HG02798 (cell line): Measurements from ENCODE around the gene PAPPA2.
"Not testable (repeated sequence)": the region's sequence is repeated elsewhere in the genome, so short reads cannot be mapped to it uniquely, and the experiment has no call there.

ENCODE experiments used
- ATAC-seq: cut with Tn5 transposase; IDR thresholded peaks from one replicate; pipeline ENCODE4 v1.9.1; 2021; ENCODE audit warnings: mild to moderate bottlenecking; ENCODE audit not compliant: unreplicated experiment, poor library complexity

Gene PAPPA2

DNA sequence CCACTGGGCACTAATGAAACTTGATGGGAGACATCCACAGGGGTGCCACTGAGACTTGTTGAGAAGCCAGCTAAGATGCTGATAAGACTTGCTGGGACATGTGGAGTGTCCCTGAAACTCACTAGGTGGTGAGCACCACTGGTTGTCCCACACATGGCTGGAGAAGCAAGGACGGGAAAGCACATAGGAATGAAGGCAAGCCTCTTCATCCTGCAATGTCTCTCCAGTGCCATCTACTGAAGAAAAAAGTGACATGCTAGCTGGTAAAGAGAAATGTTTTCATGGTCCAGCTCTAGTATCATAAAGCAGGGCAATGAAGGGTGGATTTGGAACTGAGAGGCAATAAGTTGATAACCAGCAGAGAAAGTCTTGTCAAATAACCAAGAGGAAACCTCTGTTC lies 283.0 kb downstream of the PAPPA2 start:
- no peak for ATAC-seq

DNA sequence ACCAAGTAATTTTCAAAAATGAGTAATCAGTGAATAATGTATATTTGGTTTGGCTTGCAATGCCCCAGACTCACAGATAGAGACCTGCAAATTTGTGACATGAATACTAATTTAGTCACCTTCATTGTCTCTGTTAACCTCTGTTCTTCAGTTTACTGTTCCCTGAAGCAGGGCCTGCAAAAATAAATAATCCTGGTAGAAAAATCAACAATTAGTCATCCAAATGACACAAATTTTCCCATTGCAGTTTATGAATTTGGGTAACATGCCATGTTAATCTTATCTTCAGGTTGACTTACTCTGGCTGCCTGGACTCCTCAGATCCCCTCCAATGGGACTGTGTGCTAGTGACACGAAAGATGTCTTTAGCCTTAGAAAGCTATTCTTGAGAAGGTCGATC lies 289.5 kb downstream of the PAPPA2 start:
- no peak for ATAC-seq

DNA sequence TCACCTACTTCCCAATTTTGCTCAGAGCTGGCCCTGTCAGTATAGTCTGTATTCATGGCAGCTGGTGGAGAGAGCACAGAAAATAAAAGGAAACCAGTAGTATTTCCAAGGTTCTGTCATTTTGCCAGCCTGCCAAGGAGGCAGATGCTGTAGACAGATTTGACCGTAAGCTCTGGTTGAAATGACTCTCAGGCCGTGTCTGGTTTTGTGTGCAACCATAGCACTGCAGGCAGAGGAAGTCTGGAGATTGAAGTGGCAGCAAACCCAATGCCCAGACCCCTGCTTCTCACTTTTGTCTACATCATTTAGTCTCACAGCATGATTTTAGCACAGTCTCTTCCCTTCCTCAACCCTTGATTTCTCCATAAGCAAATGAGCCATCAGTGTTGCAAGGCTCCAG lies 291.7 kb downstream of the PAPPA2 start:
- ATAC-seq = no peak

DNA sequence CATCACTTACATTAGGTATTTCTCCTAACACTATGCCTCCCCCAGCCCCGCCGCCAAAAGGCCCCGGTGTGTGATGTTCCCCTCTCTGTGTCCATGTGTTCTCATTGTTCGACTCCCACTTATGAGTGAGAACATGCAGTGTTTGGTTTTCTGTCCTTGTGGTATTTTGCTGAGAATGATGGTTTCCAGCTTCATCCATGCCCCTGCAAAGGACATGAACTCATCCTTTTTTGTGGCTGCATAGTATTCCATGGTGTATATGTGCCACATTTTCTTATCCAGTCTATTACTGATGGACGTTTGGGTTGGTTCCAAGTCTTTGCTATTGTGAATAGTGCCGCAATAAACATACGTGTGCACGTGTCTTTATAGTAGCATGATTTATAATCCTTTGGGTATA lies 293.8 kb downstream of the PAPPA2 start:
- not testable (repeated sequence) for ATAC-seq

DNA sequence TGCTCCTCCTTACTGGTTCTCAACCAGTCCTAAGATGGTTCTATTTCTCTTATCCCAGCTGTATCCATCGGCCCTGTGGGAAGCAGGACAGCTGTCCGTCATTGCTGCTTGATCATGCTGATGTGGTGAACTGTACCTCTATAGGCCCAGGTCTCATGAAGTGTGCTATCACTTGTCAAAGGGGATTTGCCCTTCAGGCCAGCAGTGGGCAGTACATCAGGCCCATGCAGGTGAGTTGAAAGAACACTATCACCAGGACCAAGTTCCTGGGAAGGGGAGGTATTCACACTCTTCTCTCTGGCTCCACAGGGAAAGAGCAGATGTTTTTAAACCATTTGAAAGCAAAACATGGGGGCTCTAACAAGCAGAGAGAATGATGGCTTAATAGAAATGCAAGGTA lies 302.6 kb downstream of the PAPPA2 start:
- no peak for ATAC-seq

DNA sequence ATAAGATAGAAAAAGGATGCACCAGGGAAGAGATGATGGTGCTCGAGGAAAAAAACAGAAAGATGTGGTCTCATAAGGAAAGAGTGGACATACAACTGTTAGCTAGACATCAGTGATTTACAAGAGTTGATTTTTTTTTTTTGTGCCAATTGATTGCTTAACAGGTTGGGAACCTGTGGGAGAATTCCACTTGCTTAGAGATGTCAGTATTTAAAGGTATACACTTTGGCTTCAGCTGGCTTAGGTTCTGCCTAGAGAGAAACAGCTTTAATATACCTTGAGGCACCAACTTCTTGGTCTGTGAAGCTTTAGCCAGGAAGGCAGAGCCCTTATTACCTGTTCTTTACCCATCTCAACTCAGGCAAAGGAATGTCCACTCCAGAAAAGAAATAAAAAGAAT lies 303.8 kb downstream of the PAPPA2 start:
- ATAC-seq = no peak

DNA sequence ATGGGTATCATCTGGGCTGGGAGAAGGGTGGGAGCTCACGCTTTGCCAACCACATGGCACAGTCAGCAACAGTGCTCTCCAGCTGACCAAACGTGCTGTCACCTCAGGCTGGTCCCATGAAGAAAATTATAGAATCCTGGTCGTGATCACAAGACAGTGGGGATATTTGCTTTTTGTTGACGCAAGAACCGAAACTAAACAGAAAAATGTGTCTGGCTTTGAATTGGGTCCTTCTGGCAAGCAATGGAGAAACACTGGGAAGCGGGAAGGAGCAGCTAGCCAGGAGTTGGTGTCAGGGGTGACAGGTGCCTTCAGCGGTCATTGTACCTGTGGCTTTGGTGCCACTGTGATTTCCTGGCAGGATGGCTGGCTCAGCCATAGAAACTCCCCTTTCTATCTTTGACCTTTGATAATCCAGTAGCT lies 304.8 kb downstream of the PAPPA2 start:
- ATAC-seq = no peak

DNA sequence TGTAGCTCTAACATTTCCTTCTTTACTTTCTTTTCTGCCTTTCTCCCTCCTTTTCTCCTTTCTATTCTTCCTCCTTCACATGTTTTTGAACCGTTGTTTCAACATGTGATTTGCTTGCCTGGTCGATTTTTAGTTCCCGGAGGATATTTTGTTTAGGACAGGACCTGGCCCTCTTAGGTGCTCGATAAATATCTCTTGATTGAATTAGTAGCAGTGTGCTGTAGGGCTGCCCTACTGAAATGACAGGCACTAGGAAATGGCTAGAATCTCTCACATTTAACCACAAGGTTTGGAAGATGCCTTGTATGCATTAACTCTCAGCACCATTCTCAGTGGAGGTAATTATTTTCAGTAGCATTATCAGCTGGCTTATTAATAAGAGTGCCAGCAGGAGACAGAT lies 305.6 kb downstream of the PAPPA2 start:
- no peak for ATAC-seq

DNA sequence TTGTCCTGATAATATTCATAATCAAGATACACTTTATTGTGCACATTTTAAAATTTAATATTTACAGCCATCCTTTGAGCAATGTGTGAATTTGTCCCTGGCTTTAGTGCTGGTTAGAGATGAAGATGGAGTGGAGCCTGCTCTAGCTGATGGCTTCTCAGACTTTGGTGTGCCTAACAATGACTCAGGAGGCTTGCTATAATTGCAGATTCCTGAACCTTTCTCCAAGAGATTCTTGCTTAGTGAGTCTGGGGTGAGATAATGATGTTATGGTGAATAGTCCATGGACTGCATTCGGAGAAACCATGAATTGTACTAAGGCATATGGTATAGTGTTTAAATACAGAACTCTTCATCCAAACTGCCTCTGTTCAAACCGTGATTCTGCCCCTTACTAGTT lies 307.1 kb downstream of the PAPPA2 start:
- no peak for ATAC-seq

DNA sequence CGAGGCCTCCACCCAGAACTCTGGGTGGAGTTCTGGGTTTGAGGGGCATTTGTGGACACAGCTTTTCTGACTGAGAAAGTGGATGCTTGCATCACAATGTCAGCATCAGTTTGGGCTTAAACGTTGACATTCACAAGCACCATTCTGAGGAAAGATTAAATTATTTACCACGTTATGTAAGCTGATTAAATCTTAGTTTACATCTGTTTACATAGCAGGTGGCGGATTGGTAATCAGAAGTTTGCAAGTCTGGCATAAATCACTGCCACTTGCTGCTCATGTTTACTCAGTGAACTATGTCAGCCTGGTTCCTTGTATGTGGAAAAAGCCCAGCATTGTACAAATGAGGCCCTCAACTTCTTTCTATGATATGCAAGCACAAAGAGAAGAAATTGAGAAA lies 310.1 kb downstream of the PAPPA2 start:
- ATAC-seq = no peak

DNA sequence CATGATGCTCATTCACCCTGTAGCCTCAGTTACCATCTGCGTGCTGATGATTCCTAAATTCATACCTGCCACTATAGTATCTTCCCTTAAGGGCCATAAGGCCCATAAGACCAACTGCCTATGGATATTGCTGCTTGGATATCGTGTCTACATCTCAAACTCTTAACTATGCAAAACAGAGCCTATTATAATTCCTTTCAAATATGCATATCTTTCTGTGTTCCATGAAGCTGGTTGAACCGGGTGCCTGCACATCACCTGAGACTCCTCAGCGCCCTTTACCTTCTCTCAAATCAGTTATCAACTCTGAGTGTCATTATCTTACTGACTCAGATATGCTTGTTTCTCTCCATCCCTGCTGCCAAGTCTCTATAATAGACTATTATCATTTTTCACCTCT lies 311.2 kb downstream of the PAPPA2 start:
- ATAC-seq = no peak

DNA sequence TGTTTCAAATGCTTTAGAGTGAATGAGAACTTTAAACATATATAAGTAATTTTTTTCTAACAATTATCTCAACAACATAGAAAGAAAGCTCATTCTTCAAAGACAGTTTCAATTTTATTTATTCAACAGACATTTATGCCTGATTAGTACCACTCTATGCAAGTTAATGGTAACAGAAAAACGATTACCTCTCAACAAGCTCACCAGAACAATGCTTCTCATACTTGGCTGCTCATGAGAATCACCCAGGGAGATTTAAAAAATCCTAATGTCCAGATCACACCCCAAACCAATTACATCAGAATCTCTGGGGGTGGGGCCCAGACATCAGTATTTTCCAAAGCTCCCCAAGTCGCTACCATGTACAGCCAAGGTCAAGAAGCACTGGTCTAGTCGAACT lies 312.4 kb downstream of the PAPPA2 start:
- no peak for ATAC-seq

DNA sequence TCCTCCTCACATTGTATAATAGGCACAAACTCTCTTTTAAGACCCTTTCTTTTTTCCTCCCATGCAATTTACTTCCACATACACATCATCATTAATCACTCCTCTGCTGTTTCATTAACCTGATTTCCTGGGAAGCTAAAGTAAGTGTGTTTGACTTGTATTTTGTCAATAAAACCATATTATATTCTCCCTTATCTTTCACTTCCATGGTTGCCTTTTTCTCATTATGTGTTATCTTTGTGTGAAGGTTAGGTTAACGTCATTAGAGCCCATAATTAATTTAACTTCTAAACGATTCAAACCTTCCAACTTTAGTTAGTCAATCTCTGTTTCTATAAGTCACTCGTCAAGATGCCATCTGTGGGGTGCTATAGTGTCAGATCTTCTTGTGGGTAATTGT lies 313.0 kb downstream of the PAPPA2 start:
- ATAC-seq = no peak

DNA sequence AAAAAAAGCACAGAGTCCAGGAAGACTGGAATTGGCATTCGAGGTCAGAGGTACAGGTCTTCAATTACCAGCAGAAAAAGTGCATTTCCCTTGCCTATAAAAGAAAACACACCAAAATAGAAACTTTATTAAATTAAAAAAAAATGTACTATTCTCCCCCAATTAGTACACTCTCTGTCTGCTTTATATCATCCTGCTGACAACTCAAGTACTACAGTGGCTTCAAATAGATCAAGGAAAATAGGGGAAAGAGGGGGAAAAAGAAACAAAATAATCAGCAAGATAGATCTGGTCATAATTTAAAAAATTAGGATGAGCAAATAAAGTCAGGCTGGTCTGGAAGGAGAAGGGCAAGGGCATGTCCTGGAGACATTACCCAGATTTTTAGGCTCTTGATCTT lies 315.1 kb downstream of the PAPPA2 start:
- ATAC-seq = no peak

DNA sequence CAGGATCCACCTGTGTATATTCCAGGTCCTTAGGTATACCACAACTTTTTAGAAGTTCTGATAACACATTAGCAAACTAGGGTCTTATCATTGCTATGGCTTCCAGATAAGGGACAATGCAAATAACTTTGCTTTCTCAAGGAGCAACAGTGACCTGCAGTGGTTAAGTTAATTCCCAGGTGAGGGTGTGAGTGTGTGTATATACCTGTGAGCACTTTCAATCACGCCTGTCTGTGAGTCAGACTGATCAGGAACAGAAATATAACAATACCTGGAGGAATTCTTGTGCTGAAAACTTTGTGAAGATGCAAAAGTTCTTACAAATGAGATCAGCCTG lies 317.0 kb downstream of the PAPPA2 start:
- ATAC-seq = no peak

DNA sequence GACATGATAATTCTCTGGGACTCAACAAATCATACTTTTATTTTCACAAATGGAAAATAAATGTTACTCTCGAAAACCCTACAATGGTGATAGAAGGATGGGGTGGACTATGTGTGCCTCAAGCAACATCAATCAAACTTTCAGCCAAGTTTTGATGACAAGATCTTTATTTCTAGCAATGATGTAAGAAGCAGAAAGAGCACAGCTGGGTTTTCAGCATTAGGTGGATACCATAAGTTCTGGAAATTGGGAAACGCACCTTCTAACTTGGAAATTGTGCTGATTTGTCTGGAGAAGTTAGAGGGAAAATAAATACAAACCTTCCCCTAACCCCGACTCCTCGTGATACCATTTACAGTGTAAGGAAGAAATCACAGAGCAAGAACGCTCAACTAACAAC lies 320.3 kb downstream of the PAPPA2 start:
- no peak for ATAC-seq

DNA sequence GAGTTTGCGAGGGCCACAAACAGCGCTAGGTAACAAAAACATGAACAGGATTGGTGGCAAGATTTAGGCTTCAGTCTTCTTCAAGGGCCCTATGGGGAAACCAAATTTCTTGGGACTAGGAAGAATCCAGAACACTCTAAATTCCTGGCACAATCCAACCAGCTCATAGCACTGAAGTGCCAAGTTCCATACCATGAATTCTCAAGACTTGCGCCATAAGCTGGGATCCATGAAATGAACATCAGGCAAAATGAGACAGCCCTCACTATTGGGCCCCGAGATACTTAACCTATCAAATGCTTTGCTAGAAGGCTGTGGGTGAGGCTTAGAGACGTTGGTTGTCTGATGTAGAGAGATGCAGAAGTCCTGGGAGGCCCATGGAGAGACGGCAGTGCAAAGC lies 322.1 kb downstream of the PAPPA2 start:
- no peak for ATAC-seq

DNA sequence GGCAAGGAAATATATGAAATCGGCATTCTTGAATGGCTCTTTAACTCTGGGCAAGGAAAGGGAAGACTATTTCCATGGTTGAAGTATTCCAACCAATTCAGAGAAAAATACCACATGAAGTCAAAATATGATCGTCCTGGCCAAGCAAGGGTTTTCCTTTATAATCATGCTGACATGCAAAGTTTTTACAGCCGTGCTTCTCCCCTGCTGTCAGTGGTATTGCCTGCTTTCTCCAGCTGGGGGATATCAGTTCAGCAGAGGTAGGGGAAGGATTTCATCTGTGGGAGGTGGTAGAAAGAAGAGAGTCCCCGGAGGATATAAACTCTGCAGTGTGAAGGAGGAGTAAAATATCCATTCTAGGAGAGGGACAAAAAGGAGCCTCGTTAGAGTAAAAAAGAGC lies 322.8 kb downstream of the PAPPA2 start:
- ATAC-seq = no peak

DNA sequence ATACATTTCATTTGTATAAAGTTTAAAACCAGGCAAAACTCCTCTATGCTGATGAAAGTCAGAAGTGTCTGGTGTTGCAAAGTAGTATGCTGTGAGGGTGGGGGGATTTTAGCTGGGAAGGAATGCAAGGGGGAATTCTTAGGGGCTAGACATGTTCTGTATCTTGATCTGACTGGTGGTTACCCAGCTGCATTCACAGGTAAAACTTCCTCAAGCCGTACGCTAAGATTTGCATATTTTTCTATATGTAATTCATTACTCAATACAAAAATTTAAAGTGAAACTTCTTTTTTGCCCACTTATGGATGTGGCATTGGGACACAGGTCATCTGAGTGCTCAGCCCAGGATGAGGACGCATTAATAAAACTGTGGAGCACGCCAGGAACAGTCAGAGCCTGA lies 323.3 kb downstream of the PAPPA2 start:
- ATAC-seq = no peak

DNA sequence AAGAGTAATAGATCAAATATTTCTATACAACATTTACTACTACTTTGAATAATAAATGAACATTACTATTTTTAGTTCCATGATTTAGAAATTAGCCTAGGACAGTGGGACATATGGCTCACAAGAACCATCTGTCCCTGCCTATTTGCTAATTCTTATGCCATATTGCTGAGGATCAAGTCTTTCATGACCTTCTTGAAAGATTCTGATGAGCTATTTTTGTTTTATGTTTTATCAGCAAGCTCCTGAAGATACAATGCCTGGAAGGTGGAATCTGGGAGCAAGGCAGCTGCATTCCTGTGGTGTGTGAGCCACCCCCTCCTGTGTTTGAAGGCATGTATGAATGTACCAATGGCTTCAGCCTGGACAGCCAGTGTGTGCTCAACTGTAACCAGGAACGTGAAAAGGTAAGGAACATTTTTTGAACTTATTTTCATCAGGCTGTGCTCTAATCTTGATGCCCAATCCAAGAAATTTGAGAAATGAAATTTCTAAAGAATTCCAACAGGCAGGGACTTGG lies 326.7 kb downstream of the PAPPA2 start:
- no peak for ATAC-seq

DNA sequence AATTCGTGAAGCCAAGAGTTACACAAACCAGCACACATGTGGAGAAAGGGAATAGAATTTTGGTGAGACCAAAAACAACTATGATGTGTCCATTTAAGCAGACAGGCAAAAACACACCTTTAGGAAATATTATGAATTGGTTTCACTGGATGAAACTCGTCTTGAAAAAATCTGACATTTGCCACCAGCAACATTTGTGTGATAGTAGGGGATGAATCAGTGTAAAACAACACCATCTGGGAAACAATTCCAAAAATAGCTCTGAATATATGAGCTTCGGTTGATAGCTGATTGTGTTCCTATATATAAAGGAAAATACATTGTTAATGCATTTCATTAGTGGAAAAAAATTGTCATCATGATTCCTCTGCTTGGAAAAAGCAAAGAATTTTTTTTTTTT lies 327.8 kb downstream of the PAPPA2 start:
- no peak for ATAC-seq

DNA sequence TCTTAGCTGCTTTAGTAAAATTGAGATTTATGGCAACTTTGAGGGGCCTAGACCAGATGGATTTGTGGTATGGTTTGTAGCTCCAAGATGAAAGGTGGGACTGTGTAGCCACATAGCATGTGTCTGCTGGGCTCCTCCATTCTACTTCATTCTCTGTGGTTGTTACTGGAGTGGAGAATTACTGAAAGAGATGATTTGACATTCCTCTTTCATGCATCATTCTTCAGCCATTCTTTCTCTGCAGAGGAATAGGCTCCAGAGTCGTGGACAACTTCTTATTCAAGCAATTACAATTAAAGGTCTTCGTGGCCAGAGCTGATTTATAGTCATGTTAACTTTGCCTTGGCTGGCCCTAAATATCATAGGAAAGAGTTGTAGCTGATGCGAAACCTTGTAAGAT lies 328.9 kb downstream of the PAPPA2 start:
- ATAC-seq = no peak

DNA sequence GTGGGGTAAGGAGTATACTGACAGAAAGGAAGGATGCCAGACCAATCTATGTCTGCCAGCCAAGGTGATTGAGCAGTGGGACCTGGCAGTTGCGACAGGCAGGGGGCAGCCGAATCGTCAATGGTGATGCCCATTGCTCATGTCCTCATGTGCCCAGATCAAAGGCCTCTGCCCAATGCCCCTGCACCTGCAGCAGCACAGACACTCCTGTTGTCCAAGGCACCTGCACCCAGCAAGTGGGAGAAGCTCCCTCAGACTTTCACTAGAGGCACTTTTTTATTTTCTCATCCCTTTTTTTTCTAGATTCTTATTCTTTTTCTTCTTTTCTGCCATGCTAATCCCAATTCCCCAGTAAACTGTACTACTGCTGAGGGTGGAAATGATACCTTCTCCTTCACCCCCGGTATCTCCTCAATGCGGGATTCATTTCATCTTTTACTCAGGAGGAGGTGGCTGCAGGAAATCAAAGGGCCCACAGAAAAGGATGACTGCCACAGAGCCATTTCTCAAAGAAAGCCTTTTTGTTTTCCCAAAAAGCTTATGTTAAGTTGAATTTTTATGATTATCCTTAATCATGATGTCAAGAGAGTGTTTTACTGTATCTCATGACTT lies 332.0 kb downstream of the PAPPA2 start:
- ATAC-seq = no peak
